BJ (cell line): ENCODE measurements around the gene LDLRAD3. TPM values are rescaled to one million over a fixed set of nuclear protein-coding genes. Genes with fewer than 3 reads are reported as not detected.

Experiments used
- CTCF ChIA-PET: fragments of 350-600 bp; formaldehyde crosslinking; extraction: SDS; loops from one replicate; lab custom pipeline; 2021; ENCODE audit warnings: antibody characterized with exemption, inconsistent platforms; lab: Yijun Ruan, JAX
- POLR2A ChIA-PET: fragments of 300-600 bp; sonication (Branson Sonifier 250); formaldehyde crosslinking; extraction: SDS; loops from one replicate; lab custom pipeline; 2021; ENCODE audit warnings: antibody characterized with exemption; lab: Charles Lee
- DNase-seq: peaks from one replicate; pipeline ENCODE4 v3.0.0-alpha.2; 2011; ENCODE audit warnings: low read depth
- H3K27me3 ChIP-seq: 2 replicates; pipeline ENCODE4 v1.6.0; 2011; ENCODE audit warnings: low read length; ENCODE audit not compliant: control insufficient read depth, insufficient read depth
- H3K36me3 ChIP-seq: 2 replicates; pipeline ENCODE4 v1.5.1; 2011; ENCODE audit warnings: low read length; ENCODE audit not compliant: control insufficient read depth, insufficient read depth
- H3K4me3 ChIP-seq: 2 replicates; pipeline ENCODE4 v1.5.1; 2011; ENCODE audit warnings: low read depth, mild to moderate bottlenecking, control low read depth, low read length
- polyA plus RNA-seq: library from polyadenylated mRNA; depleted of rRNA; stranded (reverse); fragments of >200 nt; gene quantifications from 2 replicates; pipeline ENCODE4 v1.2.3, GENCODE V29; 2011
- TF ChIP-seq, protein P1 (sequence below): IDR thresholded peaks from 2 replicates; pipeline ENCODE4 v1.5.1; 2011; ENCODE audit warnings: low read depth, mild to moderate bottlenecking, control low read depth, inconsistent platforms, low read length, moderate library complexity; ENCODE audit not compliant: insufficient read depth

The LDLRAD3 gene
- polyA plus RNA-seq, 1 experiment = 3.5 TPM

DNA sequence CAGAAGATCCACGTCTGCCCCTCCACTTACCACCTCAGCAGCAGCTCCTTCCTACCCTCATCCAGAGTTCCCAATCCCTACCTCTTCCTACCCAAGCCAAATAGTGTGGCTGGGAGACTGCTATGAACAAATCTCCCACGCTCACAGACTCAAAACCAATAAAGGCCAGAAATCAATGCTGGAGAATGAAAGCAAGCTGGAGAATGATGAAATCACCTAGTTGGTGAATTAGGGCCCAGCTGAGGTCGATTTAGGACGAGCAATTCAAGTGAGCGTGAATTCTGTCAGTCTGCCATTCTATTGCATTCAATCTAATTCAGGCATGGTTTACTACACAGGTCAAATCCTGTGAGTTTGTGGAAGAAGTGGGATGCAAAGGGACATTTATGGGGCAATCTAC, 322.9 kb downstream of the LDLRAD3 start:
- TF ChIP-seq, protein P1, sequence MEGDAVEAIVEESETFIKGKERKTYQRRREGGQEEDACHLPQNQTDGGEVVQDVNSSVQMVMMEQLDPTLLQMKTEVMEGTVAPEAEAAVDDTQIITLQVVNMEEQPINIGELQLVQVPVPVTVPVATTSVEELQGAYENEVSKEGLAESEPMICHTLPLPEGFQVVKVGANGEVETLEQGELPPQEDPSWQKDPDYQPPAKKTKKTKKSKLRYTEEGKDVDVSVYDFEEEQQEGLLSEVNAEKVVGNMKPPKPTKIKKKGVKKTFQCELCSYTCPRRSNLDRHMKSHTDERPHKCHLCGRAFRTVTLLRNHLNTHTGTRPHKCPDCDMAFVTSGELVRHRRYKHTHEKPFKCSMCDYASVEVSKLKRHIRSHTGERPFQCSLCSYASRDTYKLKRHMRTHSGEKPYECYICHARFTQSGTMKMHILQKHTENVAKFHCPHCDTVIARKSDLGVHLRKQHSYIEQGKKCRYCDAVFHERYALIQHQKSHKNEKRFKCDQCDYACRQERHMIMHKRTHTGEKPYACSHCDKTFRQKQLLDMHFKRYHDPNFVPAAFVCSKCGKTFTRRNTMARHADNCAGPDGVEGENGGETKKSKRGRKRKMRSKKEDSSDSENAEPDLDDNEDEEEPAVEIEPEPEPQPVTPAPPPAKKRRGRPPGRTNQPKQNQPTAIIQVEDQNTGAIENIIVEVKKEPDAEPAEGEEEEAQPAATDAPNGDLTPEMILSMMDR = no peak
- Histone ChIP-seq H3K27me3 (peaks cover under 1% of the 10 kb centered on the region; the same call in 1 of the 2 replicates), H3K4me3 (no peak overlapping the region), H3K36me3 (no peaks in the 10 kb centered on the region)
- POLR2A ChIA-PET = no interaction called here
- no peak for DNase-seq
- CTCF ChIA-PET = interaction anchor here (0.6 to 6.7 kb wide), 22 partner anchors 8 to 800 kb away, joined by 3 to 31 read pairs (median 5); no protein-coding TSS in a partner anchor

GRCh38 chr11:36268337-36268985, 324.6 kb downstream of the LDLRAD3 start:
- TF ChIP-seq, protein P1 = no peak
- no peak for DNase-seq
- Histone ChIP-seq H3K4me3 (no peak overlapping the region), H3K27me3 (no peaks in the 10 kb centered on the region; the same call in 1 of the 2 replicates), H3K36me3 (peaks cover 3% of the 10 kb centered on the region)
- CTCF ChIA-PET = interaction anchor here (0.6 to 6.7 kb wide), 10 partner anchors 9 to 781 kb away, joined by 3 to 31 read pairs (median 4); no protein-coding TSS in a partner anchor
- POLR2A ChIA-PET = no interaction called here

GRCh38 chr11:36270701-36271100, 326.8 kb downstream of the LDLRAD3 start:
- H3K4me3 ChIP-seq = no peak overlapping the region
- H3K36me3 ChIP-seq = peaks cover 11% of the 10 kb centered on the region
- DNase-seq = no peak
- CTCF ChIA-PET = interaction anchor here (0.8 to 1.1 kb wide), 4 partner anchors 12 to 240 kb away, joined by 3 to 4 read pairs (median 3); partner anchors contain the start of gene TRAF6
- POLR2A ChIA-PET = no interaction called here
- TF ChIP-seq, protein P1 = no peak
- no peaks in the 10 kb centered on the region for H3K27me3 ChIP-seq

GRCh38 chr11:36271794-36272407, 328.0 kb downstream of the LDLRAD3 start:
- Histone ChIP-seq H3K4me3 (no peak overlapping the region), H3K36me3 (peaks cover 15% of the 10 kb centered on the region), H3K27me3 (no peaks in the 10 kb centered on the region)
- CTCF ChIA-PET = interaction anchor here (0.6 to 2.8 kb wide), 2 partner anchors 450 to 1294 kb away, joined by 3 to 7 read pairs; no protein-coding TSS in a partner anchor
- TF ChIP-seq, protein P1 = no peak
- no peak for DNase-seq
- POLR2A ChIA-PET = no interaction called here

- POLR2A ChIA-PET = no interaction called here
These were observed 329.2 kb downstream of the LDLRAD3 start for GRCh38 chr11:36273110-36273509.

More at GRCh38 chr11:36273110-36273509, 329.2 kb downstream of the LDLRAD3 start:
- H3K36me3 ChIP-seq = peaks cover 15% of the 10 kb centered on the region
- H3K27me3 ChIP-seq = no peaks in the 10 kb centered on the region
- H3K4me3 ChIP-seq = no peak overlapping the region
- CTCF ChIA-PET = interaction anchor here (0.6 to 2.8 kb wide), 5 partner anchors 14 to 551 kb away, joined by 3 to 7 read pairs (median 5); no protein-coding TSS in a partner anchor
- TF ChIP-seq, protein P1 = no peak
- no peak for DNase-seq
